SJSA1 (cell line): ENCODE data around the gene IKZF1. TPM values are rescaled to one million over a fixed set of nuclear protein-coding genes. Genes with fewer than 3 reads are reported as not detected.

Experiments used
- DNase-seq, 2 experiments: peaks; one replicate each; pipeline ENCODE4 v3.0.0-alpha.2; 2015 to 2020; ENCODE audit warnings: low spot score in 2 of 2, low read depth in 1 of 2
- H3K27ac ChIP-seq: fragments of 250-450 bp; sonication (Bioruptor Pico); 2 replicates; pipeline ENCODE4 v1.5.1; 2020; ENCODE audit warnings: mild to moderate bottlenecking, moderate library complexity
- H3K27me3 ChIP-seq: fragments of 250-450 bp; sonication (Bioruptor Pico); replicated peaks from 2 replicates; pipeline ENCODE4 v1.5.1; 2020; ENCODE audit warnings: mild to moderate bottlenecking, moderate library complexity
- H3K36me3 ChIP-seq: fragments of 250-450 bp; sonication (Bioruptor Pico); 2 replicates; pipeline ENCODE4 v1.5.1; 2020; ENCODE audit warnings: mild to moderate bottlenecking
- H3K4me1 ChIP-seq: fragments of 250-450 bp; sonication (Bioruptor Pico); replicated peaks from 2 replicates; pipeline ENCODE4 v1.6.1; 2021; ENCODE audit warnings: mild to moderate bottlenecking
- H3K4me3 ChIP-seq: fragments of 250-450 bp; sonication (Bioruptor Pico); 2 replicates; pipeline ENCODE4 v1.5.1; 2020; ENCODE audit warnings: mild to moderate bottlenecking
- H3K9me3 ChIP-seq: fragments of 250-450 bp; sonication (Bioruptor Pico); replicated peaks from 2 replicates; pipeline ENCODE4 v1.5.1; 2020; ENCODE audit warnings: mild to moderate bottlenecking
- total RNA-seq: library from RNA; depleted of rRNA; stranded (reverse); fragments of >200 nt; shearing (Covaris generic); gene quantifications from 2 replicates; pipeline ENCODE4 v1.2.3, GENCODE V29; 2014

IKZF1 gene
- total RNA-seq, 1 experiment from 2014 or later: not detected

GRCh38 chr7:50353894-50354595 is 49.5 kb downstream of the IKZF1 start:
- H3K4me1 ChIP-seq: no peaks in the 10 kb centered on the region

GRCh38 chr7:50355817-50356178 is 51.3 kb downstream of the IKZF1 start:
- no peaks in the 10 kb centered on the region for H3K9me3 ChIP-seq
- no peaks in the 10 kb centered on the region for H3K36me3 ChIP-seq
- no peaks in the 10 kb centered on the region for H3K4me1 ChIP-seq
- H3K27ac ChIP-seq: no peak overlapping the region
- DNase-seq: no peak
- H3K4me3 ChIP-seq: no peak overlapping the region
- H3K27me3 ChIP-seq: 0 out of 2 replicates have a peak, but pooled peaks cover 2% of the 10 kb centered on the region

More at GRCh38 chr7:50353894-50354595, 49.5 kb downstream of the IKZF1 start:
- no peak overlapping the region for H3K27ac ChIP-seq
- H3K9me3 ChIP-seq: no peaks in the 10 kb centered on the region
- no peak for DNase-seq
- H3K27me3 ChIP-seq: 0 out of 2 replicates have a peak, but pooled peaks cover 2% of the 10 kb centered on the region
- no peaks in the 10 kb centered on the region for H3K36me3 ChIP-seq
- H3K4me3 ChIP-seq: no peak overlapping the region

GRCh38 chr7:50356212-50356944 is 51.9 kb downstream of the IKZF1 start:
- Histone ChIP-seq H3K9me3 (no peaks in the 10 kb centered on the region), H3K36me3 (no peaks in the 10 kb centered on the region), H3K4me1 (no peaks in the 10 kb centered on the region), H3K27ac (no peak overlapping the region), H3K27me3 (0 out of 2 replicates have a peak, but pooled peaks cover 2% of the 10 kb centered on the region), H3K4me3 (no peak overlapping the region)
- DNase-seq: no peak

- Histone ChIP-seq H3K36me3 (no peaks in the 10 kb centered on the region), H3K4me1 (no peaks in the 10 kb centered on the region), H3K27me3 (0 out of 2 replicates have a peak, but pooled peaks cover 2% of the 10 kb centered on the region), H3K27ac (no peak overlapping the region), H3K4me3 (no peak overlapping the region), H3K9me3 (no peaks in the 10 kb centered on the region)
- DNase-seq: no peak
Observed at GRCh38 chr7:50356945-50357268, 52.4 kb downstream of the IKZF1 start.

- Histone ChIP-seq H3K4me1 (no peaks in the 10 kb centered on the region), H3K9me3 (no peaks in the 10 kb centered on the region), H3K36me3 (no peaks in the 10 kb centered on the region), H3K4me3 (no peak overlapping the region), H3K27me3 (0 out of 2 replicates have a peak, but pooled peaks cover 2% of the 10 kb centered on the region), H3K27ac (no peak overlapping the region)
- DNase-seq: no peak
Observed at GRCh38 chr7:50357426-50357825, 52.9 kb downstream of the IKZF1 start.

GRCh38 chr7:50358041-50358705 is 53.7 kb downstream of the IKZF1 start:
- Histone ChIP-seq H3K36me3 (no peaks in the 10 kb centered on the region), H3K4me1 (no peaks in the 10 kb centered on the region), H3K27me3 (0 out of 2 replicates have a peak, but pooled peaks cover 2% of the 10 kb centered on the region), H3K27ac (no peak overlapping the region), H3K4me3 (no peak overlapping the region), H3K9me3 (no peaks in the 10 kb centered on the region)
- DNase-seq: no peak

- Histone ChIP-seq H3K36me3 (no peaks in the 10 kb centered on the region), H3K9me3 (no peaks in the 10 kb centered on the region), H3K27me3 (0 out of 2 replicates have a peak, but pooled peaks cover 2% of the 10 kb centered on the region), H3K27ac (no peak overlapping the region), H3K4me1 (no peaks in the 10 kb centered on the region), H3K4me3 (no peak overlapping the region)
- DNase-seq: no peak
Observed at GRCh38 chr7:50358779-50359178, 54.3 kb downstream of the IKZF1 start.

GRCh38 chr7:50359258-50359994 is 54.9 kb downstream of the IKZF1 start:
- H3K9me3 ChIP-seq: no peaks in the 10 kb centered on the region
- no peaks in the 10 kb centered on the region for H3K4me1 ChIP-seq
- no peak overlapping the region for H3K4me3 ChIP-seq
- H3K36me3 ChIP-seq: no peaks in the 10 kb centered on the region
- no peak for DNase-seq
- H3K27me3 ChIP-seq: 0 out of 2 replicates have a peak, but pooled peaks cover 2% of the 10 kb centered on the region
- no peak overlapping the region for H3K27ac ChIP-seq

- H3K36me3 ChIP-seq: no peaks in the 10 kb centered on the region
- H3K27ac ChIP-seq: no peak overlapping the region
- DNase-seq: no peak
Observed at GRCh38 chr7:50359995-50360925, 55.7 kb downstream of the IKZF1 start.

GRCh38 chr7:50362142-50362541 is 57.6 kb downstream of the IKZF1 start:
- H3K4me1 ChIP-seq: no peaks in the 10 kb centered on the region
- H3K36me3 ChIP-seq: no peaks in the 10 kb centered on the region
- H3K27ac ChIP-seq: no peak overlapping the region
- H3K9me3 ChIP-seq: no peaks in the 10 kb centered on the region
- 0 out of 2 replicates have a peak, but pooled peaks cover 2% of the 10 kb centered on the region for H3K27me3 ChIP-seq
- no peak overlapping the region for H3K4me3 ChIP-seq
- DNase-seq: no peak

More at GRCh38 chr7:50359995-50360925, 55.7 kb downstream of the IKZF1 start:
- H3K4me3 ChIP-seq: no peak overlapping the region
- H3K27me3 ChIP-seq: 0 out of 2 replicates have a peak, but pooled peaks cover 2% of the 10 kb centered on the region
- H3K4me1 ChIP-seq: no peaks in the 10 kb centered on the region
- H3K9me3 ChIP-seq: no peaks in the 10 kb centered on the region

- H3K9me3 ChIP-seq: no peaks in the 10 kb centered on the region
- H3K4me3 ChIP-seq: no peak overlapping the region
- no peak for DNase-seq
- H3K27me3 ChIP-seq: 0 out of 2 replicates have a peak, but pooled peaks cover 2% of the 10 kb centered on the region
- no peaks in the 10 kb centered on the region for H3K36me3 ChIP-seq
- H3K27ac ChIP-seq: no peak overlapping the region
- H3K4me1 ChIP-seq: no peaks in the 10 kb centered on the region
Observed at GRCh38 chr7:50362712-50363282, 58.3 kb downstream of the IKZF1 start.

- no peaks in the 10 kb centered on the region for H3K36me3 ChIP-seq
- no peak for DNase-seq
- no peaks in the 10 kb centered on the region for H3K4me1 ChIP-seq
- H3K4me3 ChIP-seq: no peak overlapping the region
- H3K9me3 ChIP-seq: no peaks in the 10 kb centered on the region
- no peak overlapping the region for H3K27ac ChIP-seq
- H3K27me3 ChIP-seq: no peaks in the 10 kb centered on the region
Observed at GRCh38 chr7:50363327-50364060, 59.0 kb downstream of the IKZF1 start.
